OCI-LY1 (cell line): ENCODE results near the gene SLC17A3.

Source experiments
- EZH2 ChIP-seq: fragments of 200-600 bp; sonication (generic), shearing (Covaris generic); IDR thresholded peaks from 2 replicates; pipeline ENCODE4 v1.8.0; 2017; ENCODE audit warnings: borderline replicate concordance, mixed run types, mild to moderate bottlenecking, antibody characterized with exemption, low read length, moderate library complexity, mixed read lengths
- TF ChIP-seq, protein P1 (sequence below): fragments of 200-600 bp; sonication (generic), shearing (Covaris generic); IDR thresholded peaks from 2 replicates; pipeline ENCODE4 v1.5.1; 2017; ENCODE audit warnings: mild to moderate bottlenecking, antibody characterized with exemption, low read length, moderate library complexity, mixed read lengths

DNA sequence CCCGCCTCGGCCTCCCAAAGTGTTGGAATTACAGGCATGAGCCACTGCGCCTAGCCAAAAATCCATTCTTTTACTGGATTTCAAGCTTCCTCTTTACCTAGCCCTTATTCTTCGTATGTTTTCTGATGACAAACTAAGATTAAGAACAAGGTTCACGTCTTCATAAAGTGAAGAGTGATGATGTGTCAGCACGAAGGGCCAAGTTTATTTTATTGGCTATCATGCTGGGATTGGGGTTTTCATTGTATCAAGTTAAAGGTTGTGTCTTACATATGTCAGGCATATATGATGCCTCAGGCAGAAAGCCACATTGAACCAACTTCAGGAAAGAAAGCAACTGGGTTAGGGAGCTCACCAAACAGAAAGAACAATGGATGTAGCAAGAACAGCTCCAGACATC lies 19.7 kb upstream of the SLC17A3 start:
- TF ChIP-seq, protein P1, sequence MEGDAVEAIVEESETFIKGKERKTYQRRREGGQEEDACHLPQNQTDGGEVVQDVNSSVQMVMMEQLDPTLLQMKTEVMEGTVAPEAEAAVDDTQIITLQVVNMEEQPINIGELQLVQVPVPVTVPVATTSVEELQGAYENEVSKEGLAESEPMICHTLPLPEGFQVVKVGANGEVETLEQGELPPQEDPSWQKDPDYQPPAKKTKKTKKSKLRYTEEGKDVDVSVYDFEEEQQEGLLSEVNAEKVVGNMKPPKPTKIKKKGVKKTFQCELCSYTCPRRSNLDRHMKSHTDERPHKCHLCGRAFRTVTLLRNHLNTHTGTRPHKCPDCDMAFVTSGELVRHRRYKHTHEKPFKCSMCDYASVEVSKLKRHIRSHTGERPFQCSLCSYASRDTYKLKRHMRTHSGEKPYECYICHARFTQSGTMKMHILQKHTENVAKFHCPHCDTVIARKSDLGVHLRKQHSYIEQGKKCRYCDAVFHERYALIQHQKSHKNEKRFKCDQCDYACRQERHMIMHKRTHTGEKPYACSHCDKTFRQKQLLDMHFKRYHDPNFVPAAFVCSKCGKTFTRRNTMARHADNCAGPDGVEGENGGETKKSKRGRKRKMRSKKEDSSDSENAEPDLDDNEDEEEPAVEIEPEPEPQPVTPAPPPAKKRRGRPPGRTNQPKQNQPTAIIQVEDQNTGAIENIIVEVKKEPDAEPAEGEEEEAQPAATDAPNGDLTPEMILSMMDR = no peak
- no peak for TF ChIP-seq EZH2
